HG03135 (cell line): ENCODE measurements around the gene MGAT4C.

Experiments used
- ATAC-seq: cut with Tn5 transposase; IDR thresholded peaks from one replicate; pipeline ENCODE4 v1.9.1; 2021; ENCODE audit warnings: mild to moderate bottlenecking, moderate library complexity; ENCODE audit not compliant: unreplicated experiment

Gene MGAT4C

GRCh38 chr12:86230516-86231146, 25.6 kb downstream of the MGAT4C start:
- ATAC-seq = no peak

- ATAC-seq = no peak
These were observed 26.4 kb downstream of the MGAT4C start for GRCh38 chr12:86229772-86230171.

GRCh38 chr12:86228656-86229055, 27.5 kb downstream of the MGAT4C start:
- no peak for ATAC-seq

- no peak for ATAC-seq
These were observed 29.7 kb downstream of the MGAT4C start for GRCh38 chr12:86226481-86226880.

GRCh38 chr12:86216591-86216990, 39.6 kb downstream of the MGAT4C start:
- no peak for ATAC-seq

- no peak for ATAC-seq
These were observed 43.2 kb downstream of the MGAT4C start for GRCh38 chr12:86213012-86213411.

GRCh38 chr12:86198696-86199444, 57.3 kb downstream of the MGAT4C start:
- no peak for ATAC-seq

- ATAC-seq = no peak
These were observed 59.7 kb downstream of the MGAT4C start for GRCh38 chr12:86196465-86196864.

GRCh38 chr12:86194721-86195120, 61.5 kb downstream of the MGAT4C start:
- ATAC-seq = no peak

GRCh38 chr12:86193931-86194330, 62.3 kb downstream of the MGAT4C start:
- no peak for ATAC-seq

- no peak for ATAC-seq
These were observed 68.0 kb downstream of the MGAT4C start for GRCh38 chr12:86188226-86188625.

GRCh38 chr12:86186449-86186848, 69.7 kb downstream of the MGAT4C start:
- ATAC-seq = no peak

GRCh38 chr12:86179855-86180254, 76.3 kb downstream of the MGAT4C start:
- no peak for ATAC-seq

GRCh38 chr12:86174188-86174587, 82.0 kb downstream of the MGAT4C start:
- ATAC-seq = no peak

GRCh38 chr12:86172913-86173443, 83.2 kb downstream of the MGAT4C start:
- ATAC-seq = no peak

- ATAC-seq = no peak
These were observed 86.1 kb downstream of the MGAT4C start for GRCh38 chr12:86170051-86170450.

GRCh38 chr12:86158956-86159355, 97.2 kb downstream of the MGAT4C start:
- no peak for ATAC-seq

GRCh38 chr12:86154620-86155019, 101.6 kb downstream of the MGAT4C start:
- ATAC-seq = no peak

- ATAC-seq = no peak
These were observed 107.6 kb downstream of the MGAT4C start for GRCh38 chr12:86148612-86149011.

GRCh38 chr12:86148071-86148470, 108.1 kb downstream of the MGAT4C start:
- no peak for ATAC-seq

- no peak for ATAC-seq
These were observed 111.0 kb downstream of the MGAT4C start for GRCh38 chr12:86145156-86145555.

- ATAC-seq = no peak
These were observed 113.0 kb downstream of the MGAT4C start for GRCh38 chr12:86143162-86143561.
